ENCODE measurements around the gene ALK. TPM values are rescaled to one million over a fixed set of nuclear protein-coding genes. Genes with fewer than 3 reads are reported as not detected.

Gene ALK
- total RNA-seq, 3 donors from 2014 or later = 0.07 to 2.4 (median 0.09) TPM

DNA sequence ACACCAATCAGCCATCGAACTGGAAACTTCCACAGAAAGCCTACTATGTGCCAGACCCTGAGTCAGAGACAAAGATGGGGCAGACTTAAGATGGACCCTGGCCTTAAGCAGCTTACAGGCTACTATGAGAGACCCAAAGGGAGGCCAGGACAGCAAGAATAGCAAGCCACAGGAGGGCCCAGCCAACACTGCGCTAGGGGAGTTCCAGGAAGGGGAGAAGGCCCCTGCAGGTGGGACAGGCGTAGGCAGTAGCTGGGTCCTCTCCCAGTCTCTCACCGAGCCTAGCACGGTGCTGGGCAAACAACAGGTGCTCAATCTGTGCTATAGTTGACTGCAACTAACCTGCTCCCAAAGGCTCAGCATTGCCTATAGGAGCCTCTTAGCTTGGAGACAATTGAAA lies 670.0 kb downstream of the ALK start:
- TF ChIP-seq, protein P1, sequence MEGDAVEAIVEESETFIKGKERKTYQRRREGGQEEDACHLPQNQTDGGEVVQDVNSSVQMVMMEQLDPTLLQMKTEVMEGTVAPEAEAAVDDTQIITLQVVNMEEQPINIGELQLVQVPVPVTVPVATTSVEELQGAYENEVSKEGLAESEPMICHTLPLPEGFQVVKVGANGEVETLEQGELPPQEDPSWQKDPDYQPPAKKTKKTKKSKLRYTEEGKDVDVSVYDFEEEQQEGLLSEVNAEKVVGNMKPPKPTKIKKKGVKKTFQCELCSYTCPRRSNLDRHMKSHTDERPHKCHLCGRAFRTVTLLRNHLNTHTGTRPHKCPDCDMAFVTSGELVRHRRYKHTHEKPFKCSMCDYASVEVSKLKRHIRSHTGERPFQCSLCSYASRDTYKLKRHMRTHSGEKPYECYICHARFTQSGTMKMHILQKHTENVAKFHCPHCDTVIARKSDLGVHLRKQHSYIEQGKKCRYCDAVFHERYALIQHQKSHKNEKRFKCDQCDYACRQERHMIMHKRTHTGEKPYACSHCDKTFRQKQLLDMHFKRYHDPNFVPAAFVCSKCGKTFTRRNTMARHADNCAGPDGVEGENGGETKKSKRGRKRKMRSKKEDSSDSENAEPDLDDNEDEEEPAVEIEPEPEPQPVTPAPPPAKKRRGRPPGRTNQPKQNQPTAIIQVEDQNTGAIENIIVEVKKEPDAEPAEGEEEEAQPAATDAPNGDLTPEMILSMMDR (IDR thresholded peaks at IDR 0.05) = no peak
- Histone ChIP-seq H3K36me3 (ENCODE audit: low read depth) (no peaks in the 10 kb centered on the region), H3K4me1 (ENCODE audit: low read depth) (no peaks in the 10 kb centered on the region), H3K9me3 (no peaks in the 10 kb centered on the region), H3K4me3 (no peak overlapping the region)
- ATAC-seq (no peak), DNase-seq (no peak)
- intact Hi-C loops (cut with DNase I, micrococcal nuclease) = no loop called here

DNA sequence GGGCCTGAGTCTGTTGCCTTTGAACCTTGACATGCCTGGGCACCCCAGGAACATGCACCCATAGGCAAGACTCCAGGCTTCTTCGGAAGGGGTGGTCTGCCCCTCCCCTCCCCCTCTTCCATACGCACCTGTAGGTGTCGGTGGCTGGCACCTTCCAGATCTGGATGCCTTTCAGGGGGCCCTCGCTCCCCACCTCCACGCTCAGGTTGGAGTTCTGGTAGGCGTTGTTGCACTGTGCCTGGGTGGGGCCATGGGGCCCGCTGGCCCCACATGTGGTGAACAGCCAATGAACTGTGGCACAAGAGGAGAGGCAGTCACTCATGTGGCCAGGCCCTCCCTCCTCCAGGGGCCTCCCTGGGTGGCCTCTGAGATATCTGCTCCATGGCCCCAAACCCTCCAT lies 670.4 kb downstream of the ALK start:
- intact Hi-C loops (cut with DNase I, micrococcal nuclease) = no loop called here
- ATAC-seq = no peak
- TF ChIP-seq, protein P1 (IDR thresholded peaks at IDR 0.05) = no peak
- Histone ChIP-seq H3K4me3 (no peak overlapping the region), H3K4me1 (ENCODE audit: low read depth) (no peaks in the 10 kb centered on the region), H3K9me3 (no peaks in the 10 kb centered on the region), H3K36me3 (ENCODE audit: low read depth) (no peaks in the 10 kb centered on the region)
- no peak for DNase-seq

DNA sequence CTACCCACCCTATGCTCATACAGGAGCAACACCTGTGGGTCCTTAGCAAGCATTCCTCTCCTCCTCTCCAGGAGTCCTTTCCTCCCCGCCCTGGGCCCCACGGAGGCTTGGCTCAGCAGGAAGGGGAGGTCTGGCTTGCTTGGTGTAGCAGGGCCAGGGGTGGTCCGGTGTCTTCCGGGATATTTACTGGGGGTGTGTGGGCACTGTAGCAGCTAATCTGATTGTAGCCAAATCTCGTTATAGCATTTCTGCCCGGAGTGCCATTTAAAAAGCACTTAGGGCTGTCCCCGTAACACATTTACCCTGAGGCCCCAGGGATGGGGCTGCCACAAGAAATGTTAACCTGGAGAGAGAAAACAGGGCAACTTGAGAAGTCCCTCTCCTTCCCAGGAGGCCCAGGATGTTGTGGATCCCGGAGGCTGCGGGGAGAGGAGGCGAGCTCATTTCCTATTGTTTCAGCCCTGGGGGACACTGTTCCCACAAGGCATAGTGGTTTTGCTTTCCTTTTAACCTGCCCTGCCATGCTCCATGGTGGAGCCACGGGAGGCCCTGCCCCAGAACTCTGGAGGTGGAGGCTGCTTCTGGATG lies 671.6 kb downstream of the ALK start:
- no peak for DNase-seq
- Histone ChIP-seq H3K4me1 (ENCODE audit: low read depth) (no peaks in the 10 kb centered on the region), H3K36me3 (ENCODE audit: low read depth) (no peaks in the 10 kb centered on the region), H3K4me3 (no peak overlapping the region), H3K9me3 (no peaks in the 10 kb centered on the region)
- ATAC-seq = no peak
- TF ChIP-seq, protein P1 (IDR thresholded peaks at IDR 0.05) = no peak
- intact Hi-C loops (cut with DNase I, micrococcal nuclease) = no loop called here

DNA sequence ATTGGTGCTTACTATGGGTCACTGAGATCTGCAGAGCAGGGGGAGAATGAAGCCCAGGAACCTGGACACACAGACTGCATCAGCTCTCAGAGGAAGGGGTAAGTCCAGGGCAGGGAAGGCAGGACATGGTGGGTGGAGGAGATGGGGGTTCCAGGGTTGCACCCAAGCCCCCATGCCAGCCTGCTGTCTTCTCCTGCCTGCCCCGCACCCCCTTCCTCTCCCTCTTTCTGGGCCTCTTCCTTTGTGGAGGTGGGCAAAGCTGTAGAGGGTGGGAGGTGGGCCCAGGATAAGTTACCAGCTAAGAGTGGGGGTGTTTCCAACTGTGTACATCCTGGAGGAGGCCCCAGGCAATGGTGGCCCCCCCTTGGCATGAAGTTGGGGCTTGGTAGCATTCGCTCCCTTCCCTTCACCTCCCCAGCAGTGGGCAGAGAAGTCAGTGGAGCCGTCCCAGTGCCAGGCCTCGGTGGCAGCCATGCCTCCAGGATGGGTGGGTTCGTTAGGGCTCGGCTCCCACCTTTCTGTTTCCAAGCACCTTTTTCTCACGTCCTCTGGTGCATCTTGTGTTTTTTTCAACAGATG lies 674.0 kb downstream of the ALK start:
- Histone ChIP-seq H3K4me3 (no peak overlapping the region), H3K4me1 (ENCODE audit: low read depth) (no peaks in the 10 kb centered on the region), H3K9me3 (no peaks in the 10 kb centered on the region), H3K36me3 (ENCODE audit: low read depth) (no peaks in the 10 kb centered on the region)
- TF ChIP-seq, protein P1 (IDR thresholded peaks at IDR 0.05) = no peak
- ATAC-seq = no peak
- no peak for DNase-seq
- intact Hi-C loops (cut with DNase I, micrococcal nuclease) = no loop called here

DNA sequence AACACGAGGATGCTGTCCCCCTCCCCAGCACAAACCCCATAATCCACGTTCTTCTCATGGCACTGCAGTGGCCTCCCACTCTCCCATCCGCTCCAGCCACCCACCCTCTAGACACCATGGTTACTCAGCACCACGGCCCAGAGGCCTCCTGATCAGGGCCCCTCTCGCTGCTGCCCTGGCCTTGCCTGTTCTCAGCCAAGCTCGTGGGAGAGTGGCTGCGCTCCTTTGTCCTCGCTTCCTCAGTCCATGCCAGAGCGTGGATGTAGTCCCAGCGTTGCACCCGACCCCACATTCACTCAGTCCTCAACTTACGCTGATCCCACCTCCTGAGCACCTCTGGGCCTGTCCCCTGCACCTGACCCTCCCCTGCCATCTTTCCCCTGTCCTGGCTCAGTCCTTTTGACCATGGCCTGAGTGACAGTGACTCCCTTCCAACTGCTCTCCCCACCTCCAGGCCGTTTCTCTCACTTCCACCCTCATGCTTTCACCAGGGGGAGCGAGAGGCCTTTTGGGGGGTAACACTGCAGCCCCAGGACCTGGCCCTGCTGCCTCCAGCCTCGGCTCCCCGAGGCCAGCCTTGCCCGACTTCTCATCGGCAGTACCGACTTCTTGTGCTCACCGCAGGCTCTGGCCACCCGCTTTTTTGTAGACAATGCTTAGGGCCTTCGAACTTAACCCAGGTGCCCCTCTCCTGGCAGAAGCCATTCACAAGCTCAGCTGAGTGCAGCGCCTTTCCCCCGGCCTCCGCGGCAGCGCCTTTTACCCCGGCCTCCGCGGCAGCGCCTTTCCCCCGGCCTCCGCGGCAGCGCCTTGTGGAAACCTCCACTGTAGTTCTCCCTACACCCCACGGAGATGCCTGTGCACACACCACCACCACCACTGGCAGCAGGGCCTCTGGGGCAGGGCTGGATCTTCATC lies 674.7 kb downstream of the ALK start:
- Histone ChIP-seq H3K4me3 (no peak overlapping the region), H3K9me3 (no peaks in the 10 kb centered on the region), H3K4me1 (ENCODE audit: low read depth) (no peaks in the 10 kb centered on the region), H3K36me3 (ENCODE audit: low read depth) (no peaks in the 10 kb centered on the region)
- DNase-seq (no peak), ATAC-seq (peak; percentile 27)
- intact Hi-C loops (cut with DNase I, micrococcal nuclease) = no loop called here
- TF ChIP-seq, protein P1 (IDR thresholded peaks at IDR 0.05) = no peak

All from mucosa of descending colon (tissue), 3 donors.